VCaP (cell line): ENCODE results near the gene ZNF341.

Experiments
- H3K27ac ChIP-seq: fragments of 450-650 bp; 2 replicates; pipeline ENCODE4 v1.5.1; 2017
- TF ChIP-seq, protein P1 (sequence below): fragments of 450-650 bp; conservative IDR thresholded peaks from 2 replicates; pipeline ENCODE4 v1.5.1; 2017; ENCODE audit warnings: mild to moderate bottlenecking, moderate library complexity

Gene ZNF341

DNA sequence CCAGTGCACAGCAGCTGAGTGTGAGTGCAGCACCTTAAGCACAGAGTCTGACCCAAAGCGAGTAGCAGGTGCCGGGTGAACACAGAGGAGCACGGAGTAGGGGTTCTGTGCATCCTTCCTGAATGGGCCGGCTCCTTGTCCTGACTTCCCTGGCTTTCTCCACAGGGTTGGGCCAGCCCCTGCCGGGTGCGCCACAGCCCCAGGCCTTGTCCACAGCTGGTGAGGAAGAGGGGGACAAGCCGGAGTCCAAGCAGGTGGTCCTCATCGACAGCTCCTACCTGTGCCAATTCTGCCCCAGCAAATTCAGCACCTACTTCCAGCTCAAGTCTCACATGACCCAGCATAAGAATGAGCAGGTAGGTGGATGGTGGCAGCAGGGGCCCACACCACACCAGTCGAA lies 34.9 kb downstream of the ZNF341 start:
- H3K27ac ChIP-seq = no peak overlapping the region
- TF ChIP-seq, protein P1, sequence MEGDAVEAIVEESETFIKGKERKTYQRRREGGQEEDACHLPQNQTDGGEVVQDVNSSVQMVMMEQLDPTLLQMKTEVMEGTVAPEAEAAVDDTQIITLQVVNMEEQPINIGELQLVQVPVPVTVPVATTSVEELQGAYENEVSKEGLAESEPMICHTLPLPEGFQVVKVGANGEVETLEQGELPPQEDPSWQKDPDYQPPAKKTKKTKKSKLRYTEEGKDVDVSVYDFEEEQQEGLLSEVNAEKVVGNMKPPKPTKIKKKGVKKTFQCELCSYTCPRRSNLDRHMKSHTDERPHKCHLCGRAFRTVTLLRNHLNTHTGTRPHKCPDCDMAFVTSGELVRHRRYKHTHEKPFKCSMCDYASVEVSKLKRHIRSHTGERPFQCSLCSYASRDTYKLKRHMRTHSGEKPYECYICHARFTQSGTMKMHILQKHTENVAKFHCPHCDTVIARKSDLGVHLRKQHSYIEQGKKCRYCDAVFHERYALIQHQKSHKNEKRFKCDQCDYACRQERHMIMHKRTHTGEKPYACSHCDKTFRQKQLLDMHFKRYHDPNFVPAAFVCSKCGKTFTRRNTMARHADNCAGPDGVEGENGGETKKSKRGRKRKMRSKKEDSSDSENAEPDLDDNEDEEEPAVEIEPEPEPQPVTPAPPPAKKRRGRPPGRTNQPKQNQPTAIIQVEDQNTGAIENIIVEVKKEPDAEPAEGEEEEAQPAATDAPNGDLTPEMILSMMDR = no peak

DNA sequence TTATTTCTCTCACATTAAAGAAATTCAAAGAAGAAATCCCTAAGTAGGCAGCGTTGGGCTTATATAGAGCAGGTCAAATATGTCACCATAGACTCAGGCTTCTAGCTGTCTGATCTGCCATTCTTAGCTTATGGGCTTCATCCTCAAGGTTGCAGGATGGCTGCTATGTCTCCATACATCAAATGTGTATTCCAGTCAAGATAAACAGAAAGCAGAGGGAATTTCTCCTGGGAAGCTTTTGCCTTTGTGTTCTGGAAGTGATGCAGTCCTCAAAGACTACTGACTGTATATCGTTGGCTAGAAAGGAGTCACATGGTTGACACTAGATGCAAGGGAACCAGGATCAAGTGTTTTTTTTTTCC lies 36.0 kb downstream of the ZNF341 start:
- TF ChIP-seq, protein P1 = no peak
- no peak overlapping the region for H3K27ac ChIP-seq

DNA sequence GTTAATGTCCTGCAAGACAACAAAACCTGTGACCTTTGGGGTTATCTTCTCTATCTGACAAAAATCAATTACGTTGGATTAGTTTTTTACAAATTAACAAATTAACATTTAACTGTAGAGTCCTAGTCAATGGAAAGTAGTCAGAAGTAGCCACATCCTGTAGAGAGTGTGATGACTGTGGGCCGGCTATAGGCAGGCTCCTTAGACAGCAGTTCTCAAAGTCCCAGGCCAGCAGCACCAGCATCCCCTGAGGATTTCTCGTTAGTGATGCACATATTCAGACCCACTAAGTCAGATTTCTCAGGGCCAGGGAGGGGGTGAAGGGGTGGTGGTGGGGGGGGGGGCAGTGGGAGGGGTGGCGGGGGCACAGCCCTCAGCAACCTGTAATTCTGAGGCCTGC lies 37.2 kb downstream of the ZNF341 start:
- TF ChIP-seq, protein P1 = no peak

DNA sequence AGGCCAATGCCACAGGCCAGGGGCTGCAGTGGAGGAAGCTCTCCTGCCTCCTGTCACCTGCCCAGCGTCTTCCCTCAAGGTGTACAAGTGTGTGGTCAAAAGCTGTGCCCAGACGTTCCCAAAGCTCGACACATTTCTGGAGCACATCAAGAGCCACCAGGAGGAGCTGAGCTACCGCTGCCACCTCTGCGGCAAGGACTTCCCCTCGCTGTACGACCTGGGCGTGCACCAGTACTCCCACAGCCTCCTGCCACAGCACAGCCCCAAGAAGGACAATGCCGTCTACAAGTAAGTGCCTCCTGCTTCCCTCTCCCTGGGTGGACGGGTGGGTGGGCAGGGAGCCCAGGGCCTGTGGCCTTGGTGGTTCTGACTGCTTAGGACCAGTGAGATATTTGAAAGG lies 38.2 kb downstream of the ZNF341 start:
- TF ChIP-seq, protein P1 = no peak

More for the DNA sequence above, 37.2 kb downstream of the ZNF341 start:
- H3K27ac ChIP-seq = no peak overlapping the region

DNA sequence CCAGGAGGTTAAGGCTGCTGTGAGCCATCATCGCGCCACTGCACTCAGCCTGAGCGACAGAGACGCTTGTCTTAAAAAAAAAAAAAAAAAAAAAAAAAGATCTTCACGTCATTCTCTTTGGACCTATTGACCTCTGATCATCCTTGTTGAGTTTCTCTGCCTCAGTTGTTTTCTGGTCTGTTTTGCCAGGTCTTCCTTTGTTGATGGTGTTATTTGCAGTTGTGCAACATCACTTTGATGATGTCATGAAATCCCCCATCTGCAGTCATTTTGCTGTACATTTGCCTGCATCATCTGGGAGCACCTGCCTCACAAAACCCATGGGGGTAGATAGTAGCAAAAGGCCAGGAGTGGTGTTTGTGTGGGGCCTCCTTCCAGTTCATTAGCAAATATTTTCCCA lies 40.1 kb downstream of the ZNF341 start:
- TF ChIP-seq, protein P1 = no peak
- H3K27ac ChIP-seq = no peak overlapping the region

More for the DNA sequence above, 38.2 kb downstream of the ZNF341 start:
- H3K27ac ChIP-seq = no peak overlapping the region

DNA sequence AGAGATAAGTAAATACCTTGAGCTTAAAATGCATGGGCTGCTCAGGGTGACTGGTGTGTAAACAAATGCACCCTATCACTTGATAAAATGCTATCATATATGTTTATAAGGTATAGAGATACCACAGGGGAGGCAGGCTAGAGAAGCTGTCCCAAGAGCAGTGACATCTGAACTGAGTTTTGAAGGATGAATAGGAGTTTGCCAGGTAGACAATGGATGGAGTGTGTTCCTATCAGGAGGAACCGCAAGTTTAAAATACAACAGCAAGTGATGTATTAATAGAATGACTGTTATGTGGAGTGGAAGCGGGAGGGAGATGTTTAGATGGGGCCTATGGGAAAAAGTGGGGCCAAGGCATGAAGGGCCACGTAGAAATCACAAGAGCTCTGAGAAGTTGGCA lies 40.6 kb downstream of the ZNF341 start:
- no peak overlapping the region for H3K27ac ChIP-seq
- TF ChIP-seq, protein P1 = no peak

DNA sequence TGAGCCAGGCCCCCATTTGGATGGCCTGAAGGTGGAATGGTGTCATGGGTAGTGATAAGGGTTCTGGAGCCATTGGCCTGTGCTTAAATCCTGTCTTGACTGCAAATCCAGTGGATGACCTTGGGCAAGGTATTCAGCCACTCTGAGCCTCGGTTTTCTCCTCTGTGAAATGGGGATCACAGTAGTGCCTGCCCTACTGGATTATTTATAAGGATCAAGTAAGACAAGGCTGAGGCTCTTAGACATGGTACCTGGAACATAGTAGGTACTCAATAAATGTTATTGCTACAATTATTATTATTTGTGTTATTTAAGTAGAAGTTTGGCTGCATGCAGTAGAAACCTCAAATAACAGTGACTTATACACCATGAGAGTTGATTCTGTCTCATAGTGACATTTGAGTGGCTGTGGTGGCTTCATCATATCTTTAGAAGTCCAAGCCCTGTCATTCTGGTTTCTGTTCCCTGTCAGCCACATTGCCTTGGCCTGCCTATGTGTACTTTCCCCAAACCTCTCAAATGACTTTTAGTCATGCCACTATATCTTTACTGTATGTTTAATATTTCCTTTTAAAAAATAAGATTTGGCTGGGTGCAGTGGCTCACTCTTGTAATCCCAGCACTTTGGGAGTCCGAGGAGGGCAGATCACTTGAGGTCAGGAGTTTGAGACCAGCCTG lies 41.8 kb downstream of the ZNF341 start:
- H3K27ac ChIP-seq = no peak overlapping the region
- TF ChIP-seq, protein P1 = no peak
